ENCODE measurements around the gene CARD11. TPM values are rescaled to one million over a fixed set of nuclear protein-coding genes. Genes with fewer than 3 reads are reported as not detected.

CARD11 gene
- total RNA-seq, 1 experiment from 2014 or later = 0.43 TPM

GRCh38 chr7:2943851-2944601 is 99.6 kb downstream of the CARD11 start:
- DNase-seq (ENCODE audit: low read depth) = no peak

- no peak for DNase-seq (ENCODE audit: low read depth)
These were observed 102.3 kb downstream of the CARD11 start for GRCh38 chr7:2941216-2941859.

DNA sequence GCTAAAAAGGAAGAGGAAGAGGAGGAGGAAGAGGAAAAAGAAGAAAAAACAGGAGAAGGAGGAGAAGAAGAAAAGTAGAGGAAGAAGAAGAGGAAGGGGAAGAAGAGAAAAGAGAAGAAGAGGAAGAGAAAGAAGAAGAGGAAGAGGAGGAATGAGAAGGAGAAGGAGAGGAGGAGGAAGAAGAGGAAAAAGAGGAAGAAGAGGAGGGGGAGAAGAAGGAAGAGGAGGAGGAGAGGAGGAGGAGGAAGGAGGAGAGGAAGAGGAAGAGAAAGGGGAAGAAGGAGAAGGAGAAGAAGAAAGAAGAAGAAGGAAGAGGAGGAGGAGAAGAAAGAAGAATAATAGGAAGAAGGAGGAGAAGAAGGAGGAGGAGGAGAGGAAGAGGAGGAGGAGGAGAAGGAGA is 103.2 kb downstream of the CARD11 start:
- DNase-seq (ENCODE audit: low read depth) = no peak

GRCh38 chr7:2939193-2939885 is 104.3 kb downstream of the CARD11 start:
- DNase-seq (ENCODE audit: low read depth) = no peak

DNA sequence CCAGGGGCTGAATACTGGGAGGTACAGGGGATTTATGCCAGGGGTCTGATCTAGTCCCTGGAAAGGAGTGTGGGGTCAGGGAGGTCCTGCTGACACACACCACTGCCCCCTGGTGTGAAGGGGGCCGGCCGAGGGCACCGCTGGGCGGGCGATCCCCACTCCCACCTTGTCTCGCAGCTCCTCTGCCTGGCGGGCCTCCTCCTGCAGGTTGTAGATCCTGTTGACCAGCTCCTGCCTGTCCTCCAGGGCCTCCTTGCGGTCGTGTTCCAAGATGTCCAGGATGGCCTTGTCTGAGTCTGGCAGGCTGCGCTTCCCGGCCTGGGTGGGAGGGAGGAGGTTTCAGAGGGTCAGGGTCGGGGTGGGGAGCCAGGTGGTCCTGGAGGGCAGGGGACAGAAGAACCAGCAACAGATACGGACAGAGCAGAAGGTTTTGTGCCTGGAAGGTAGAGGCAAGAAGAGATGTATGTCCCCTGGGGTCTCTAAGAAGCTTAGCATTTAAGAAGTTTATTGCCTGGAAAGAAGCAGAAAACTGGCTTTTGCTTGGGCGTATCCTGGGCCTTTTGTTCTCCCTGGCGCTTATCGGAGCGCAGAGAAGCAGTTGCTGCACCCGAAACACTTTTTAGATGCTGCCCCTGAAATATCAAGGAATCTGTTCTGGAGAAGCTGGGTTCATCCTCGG is 105.0 kb downstream of the CARD11 start:
- no peak for DNase-seq (ENCODE audit: low read depth)

DNA sequence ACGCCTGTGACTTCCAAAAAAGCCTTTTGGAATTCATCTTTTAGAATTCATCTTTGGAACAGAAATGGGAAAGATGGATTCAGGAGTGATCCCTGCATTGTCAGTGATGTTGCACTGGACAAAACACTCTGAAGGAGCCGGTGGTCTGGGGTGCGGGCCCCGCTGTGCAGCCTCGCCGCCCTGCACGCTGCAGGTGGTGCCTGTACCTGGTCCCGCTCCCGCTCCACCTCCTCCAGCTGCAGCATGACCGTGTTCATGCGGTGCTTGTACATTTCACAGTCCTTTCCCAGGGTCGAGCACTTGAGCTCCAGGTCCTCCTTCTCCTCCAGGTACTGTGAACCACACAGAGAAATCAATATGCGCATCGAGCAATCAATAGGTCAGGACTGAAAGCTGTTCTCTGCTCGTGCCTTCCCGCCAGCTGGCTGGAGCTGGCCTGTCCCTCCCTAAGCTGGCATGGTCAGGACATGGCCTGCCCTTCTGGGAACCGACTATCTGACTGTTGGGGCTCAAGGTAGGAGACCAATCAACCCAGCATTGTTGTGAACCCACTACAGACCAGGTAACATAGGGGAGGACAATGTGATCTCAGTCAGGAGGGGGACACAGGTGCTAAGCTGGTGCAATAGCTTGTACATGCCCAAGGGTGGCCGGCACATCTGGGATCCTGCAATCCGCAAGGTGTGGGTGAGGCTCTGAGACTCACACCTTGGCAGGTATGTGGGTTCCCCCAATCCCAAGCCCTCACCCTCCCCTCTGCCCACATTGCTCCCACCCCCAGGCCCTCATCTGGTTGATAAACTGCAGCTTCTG is 105.8 kb downstream of the CARD11 start:
- no peak for DNase-seq (ENCODE audit: low read depth)

DNA sequence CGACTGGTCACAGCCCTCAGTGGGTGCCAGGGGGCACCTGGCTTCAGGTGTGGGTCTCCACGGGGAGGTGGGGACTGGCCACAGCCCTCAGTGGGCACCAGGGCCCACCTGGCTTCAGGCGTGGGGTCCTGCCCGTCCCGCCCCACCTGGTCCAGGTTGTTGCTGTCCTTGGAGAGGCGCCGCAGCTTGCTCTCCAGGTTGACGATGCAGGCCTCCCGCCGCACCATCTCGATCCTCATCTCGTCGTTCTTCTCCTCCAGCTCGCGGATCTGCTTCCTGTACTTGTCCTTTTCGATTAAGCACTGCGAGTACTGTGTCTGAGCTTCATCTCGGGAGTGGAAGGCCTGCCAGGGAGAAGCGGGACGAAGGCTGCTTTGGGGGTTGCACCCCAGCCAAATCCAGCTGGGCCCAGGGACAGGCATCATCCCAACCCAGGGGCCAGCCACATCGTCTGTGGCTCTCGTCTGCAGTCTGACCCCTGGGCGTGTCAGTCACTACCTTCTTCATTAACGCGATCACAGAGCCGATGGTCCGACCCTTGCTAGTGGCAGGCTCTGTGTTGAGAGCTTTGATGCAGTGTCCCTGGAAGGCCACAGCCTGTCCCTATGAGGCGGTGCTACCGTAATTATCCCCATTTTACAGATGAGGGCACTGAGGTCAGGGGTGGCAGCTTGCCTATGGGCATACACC is 106.6 kb downstream of the CARD11 start:
- DNase-seq (ENCODE audit: low read depth) = no peak

DNA sequence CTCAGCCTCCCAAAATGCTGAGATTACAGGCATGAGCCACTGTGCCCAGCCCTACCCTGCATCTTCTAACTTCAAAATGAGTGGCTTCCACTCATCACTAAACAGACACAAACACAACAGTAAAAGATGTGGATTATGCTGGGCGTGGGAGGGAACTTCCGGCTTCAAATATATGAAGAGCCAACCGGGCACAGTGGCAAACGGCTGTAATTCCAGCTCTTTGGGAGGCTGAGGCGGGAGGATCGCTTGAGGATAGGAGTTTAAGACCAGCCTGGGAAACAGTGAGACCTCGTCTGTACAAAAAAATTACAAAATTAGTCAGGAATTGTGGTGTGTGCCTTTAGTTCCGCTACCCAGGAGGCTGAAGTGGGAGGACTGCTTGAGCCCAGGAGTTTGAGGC is 107.4 kb downstream of the CARD11 start:
- DNase-seq (ENCODE audit: low read depth) = no peak

GRCh38 chr7:2934984-2935740 is 108.5 kb downstream of the CARD11 start:
- DNase-seq (ENCODE audit: low read depth) = no peak

GRCh38 chr7:2934211-2934731 is 109.4 kb downstream of the CARD11 start:
- DNase-seq (ENCODE audit: low read depth) = peak; percentile 73

GRCh38 chr7:2932402-2933251 is 111.0 kb downstream of the CARD11 start:
- no peak for DNase-seq (ENCODE audit: low read depth)

DNA sequence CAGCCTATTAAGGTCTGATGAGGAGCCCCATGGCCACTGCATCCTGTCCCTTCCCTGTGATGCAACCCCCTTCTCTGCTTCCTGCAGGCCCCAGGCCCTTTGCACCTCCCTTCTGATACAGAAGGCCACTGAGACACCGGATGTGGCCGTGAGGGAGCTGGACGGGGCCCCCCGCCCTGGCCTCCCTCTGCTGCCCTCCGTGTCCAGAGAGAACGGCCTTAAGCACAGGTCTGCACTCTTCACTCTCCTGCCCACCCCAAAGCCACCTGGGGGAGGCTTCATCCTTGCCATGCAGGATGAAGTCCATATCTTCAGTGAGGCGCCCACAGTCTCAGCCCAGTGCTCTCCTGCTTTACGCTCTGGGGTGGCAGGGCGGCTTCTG is 112.6 kb downstream of the CARD11 start:
- DNase-seq (ENCODE audit: low read depth) = no peak

- no peak for DNase-seq (ENCODE audit: low read depth)
These were observed 113.2 kb downstream of the CARD11 start for GRCh38 chr7:2930310-2931033.

DNA sequence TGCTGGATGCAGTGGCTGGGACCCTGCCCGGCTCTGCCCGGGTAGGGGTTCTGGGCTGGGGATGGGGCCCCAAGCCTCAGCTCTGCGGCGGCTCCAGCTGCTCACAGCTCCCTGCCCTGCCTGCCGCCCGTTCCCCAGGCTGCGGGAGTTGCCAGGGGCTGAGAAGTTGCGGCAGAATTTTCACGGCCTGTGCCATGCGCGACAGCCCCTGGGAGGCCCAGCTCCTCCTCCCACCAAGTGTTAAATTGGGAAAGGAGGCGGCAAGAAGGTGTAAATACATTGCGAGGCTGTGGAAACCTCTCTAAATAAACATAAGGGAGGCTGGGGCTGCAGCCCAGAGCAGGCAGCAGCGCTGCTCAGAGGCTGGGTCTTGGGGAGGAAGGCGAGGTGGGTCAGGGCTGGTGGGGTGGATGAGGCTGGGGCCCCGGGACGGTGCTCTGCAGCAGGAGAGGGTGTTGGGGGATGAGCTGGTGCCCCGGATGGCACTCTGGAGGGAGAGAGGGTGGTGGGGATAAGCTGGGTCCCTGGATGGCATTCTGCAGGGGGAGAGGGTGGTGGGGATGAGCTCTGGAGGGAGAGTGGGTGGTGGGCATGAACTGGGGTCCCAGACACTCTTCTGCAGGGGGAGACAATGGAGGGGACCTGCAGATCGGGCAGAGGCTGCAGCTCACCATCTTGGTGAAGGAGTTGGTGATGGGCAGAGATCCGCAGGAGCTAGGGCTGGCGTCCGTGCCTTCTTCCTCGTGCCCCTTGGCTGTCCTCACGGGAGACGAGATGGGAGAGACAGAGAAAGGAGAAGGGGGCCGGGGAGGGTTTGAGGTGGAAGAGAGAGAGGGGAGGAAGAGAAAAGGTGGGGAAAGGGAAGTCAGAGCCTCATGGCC is 114.1 kb downstream of the CARD11 start:
- no peak for DNase-seq (ENCODE audit: low read depth)

DNA sequence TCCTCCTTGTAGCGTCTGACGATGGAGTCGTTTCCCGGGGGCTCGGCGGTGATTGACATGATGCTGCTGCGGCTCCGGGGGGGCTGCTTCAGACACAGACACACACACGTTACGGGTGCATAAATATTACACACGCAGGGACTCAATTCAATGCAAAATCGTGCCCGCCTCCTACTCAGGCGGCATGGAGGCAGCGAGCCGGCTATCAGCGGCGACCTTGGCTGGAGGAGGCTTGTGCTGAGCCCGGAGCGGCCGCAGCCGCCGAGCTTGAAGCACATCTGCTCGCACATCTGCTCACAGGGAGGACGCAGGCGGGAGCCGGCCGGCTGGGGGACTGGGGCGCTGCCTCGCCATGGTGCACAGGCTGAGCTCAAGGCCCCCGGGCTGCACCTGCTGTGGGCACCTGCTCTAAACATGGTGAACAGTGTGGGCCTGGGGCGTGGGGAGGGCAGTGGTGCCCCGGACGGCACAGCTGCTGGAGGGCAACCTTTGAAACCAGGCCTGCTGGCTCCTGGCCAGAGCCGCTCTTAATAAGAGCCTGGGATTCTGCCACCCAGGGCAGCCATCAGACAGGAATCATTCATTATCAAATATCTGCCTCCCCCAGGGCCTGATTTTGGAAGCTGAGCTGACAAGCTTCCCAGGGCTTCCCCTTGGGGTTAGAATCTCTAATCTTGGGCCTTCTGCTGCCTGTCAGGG is 114.9 kb downstream of the CARD11 start:
- no peak for DNase-seq (ENCODE audit: low read depth)

DNA sequence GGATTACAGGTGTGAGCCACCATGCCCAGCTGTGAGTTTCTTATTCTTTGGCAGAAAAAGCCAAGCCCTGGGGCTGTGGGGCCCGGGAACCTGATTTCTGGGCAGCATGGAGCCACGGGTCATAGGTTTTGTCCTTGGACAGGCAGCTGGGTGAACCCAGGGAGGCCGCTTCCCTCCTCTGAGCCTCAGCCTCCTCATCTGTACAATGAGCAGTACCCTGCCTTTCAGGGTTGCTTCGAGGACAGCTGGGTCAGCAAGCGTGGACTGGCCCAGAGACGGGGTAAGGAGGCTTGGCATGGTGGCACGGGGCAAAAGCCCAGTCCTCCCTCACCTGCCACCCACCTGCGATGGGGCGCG is 115.4 kb downstream of the CARD11 start:
- DNase-seq (ENCODE audit: low read depth) = no peak

All from HT1080 (cell line).